ENCODE results near the gene FNDC11. TPM values are rescaled to one million over a fixed set of nuclear protein-coding genes. Genes with fewer than 3 reads are reported as not detected.

FNDC11 gene
- total RNA-seq, 1 experiment from 2014 or later, result 2.5 TPM

DNA sequence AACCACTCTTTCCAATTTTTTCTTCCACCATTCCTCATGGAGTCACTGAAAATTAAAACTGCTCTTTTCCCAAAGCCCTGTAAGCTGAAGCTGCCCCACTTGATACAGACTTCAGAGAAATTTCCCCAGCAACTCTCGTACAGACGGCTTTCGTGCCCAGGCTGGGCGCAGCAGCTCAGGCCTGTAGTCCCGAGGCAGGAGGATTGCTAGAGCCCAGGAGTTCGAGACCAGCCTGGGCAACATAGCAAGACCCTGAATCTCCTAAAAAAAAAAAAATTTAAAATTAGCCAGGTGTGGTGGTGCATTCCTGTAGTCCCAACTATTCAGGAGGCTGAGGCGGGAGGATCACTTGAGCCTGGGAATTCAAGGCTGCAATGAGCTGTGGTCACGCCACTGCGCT is 26.8 kb upstream of the FNDC11 start:
- Histone ChIP-seq H3K27me3 (ENCODE audit: insufficient read depth, low read length) (no peaks in the 10 kb centered on the region), H3K9ac (ENCODE audit: extremely low read depth, insufficient read length, low read length) (no peak overlapping the region), H2BK5ac (ENCODE audit: insufficient read length, low read length) (no peak overlapping the region), H3K23me2 (ENCODE audit: insufficient read length, low read depth, low read length, poor library complexity, severe bottlenecking) (no peaks in the 10 kb centered on the region), H4K20me1 (ENCODE audit: control insufficient read depth, insufficient read depth, insufficient read length) (peaks cover 5% of the 10 kb centered on the region), H2AFZ (ENCODE audit: low read length) (no peak overlapping the region), H2AK5ac (ENCODE audit: insufficient read length, low read length) (no peak overlapping the region), H3K4me2 (ENCODE audit: insufficient read depth, insufficient read length, low read length) (no peak overlapping the region), H2BK120ac (ENCODE audit: low read depth, low read length, poor library complexity, severe bottlenecking) (no peak overlapping the region), H3K56ac (ENCODE audit: insufficient read length, low read depth, low read length) (no peak overlapping the region), H3K4ac (ENCODE audit: low read depth, low read length) (no peak overlapping the region), H4K8ac (replicated peaks; ENCODE audit: insufficient read length, low read depth, low read length) (no peak overlapping the region), H2BK12ac (ENCODE audit: insufficient read length, low read depth, low read length) (no peak overlapping the region), H3K27ac (ENCODE audit: insufficient read length, low read depth, low read length) (no peak overlapping the region), H3K14ac (ENCODE audit: insufficient read depth, low read length) (no peak overlapping the region), H2BK15ac (ENCODE audit: low read depth, low read length) (no peak overlapping the region), H4K91ac (ENCODE audit: insufficient read length, low read depth, low read length) (no peak overlapping the region), H3K4me1 (ENCODE audit: insufficient read depth, low read length) (no peaks in the 10 kb centered on the region), H2BK20ac (ENCODE audit: low read depth, low read length, poor library complexity, severe bottlenecking) (no peak overlapping the region), H3K79me1 (ENCODE audit: insufficient read depth, low read depth, low read length, poor library complexity, severe bottlenecking) (peaks cover 3% of the 10 kb centered on the region), H3K23ac (ENCODE audit: insufficient read length, low read depth, low read length) (no peak overlapping the region), H3K79me2 (ENCODE audit: insufficient read depth, low read length) (no peaks in the 10 kb centered on the region), H3K18ac (ENCODE audit: insufficient read length, low read depth, low read length) (no peak overlapping the region), H4K5ac (ENCODE audit: insufficient read length, low read depth, low read length) (no peak overlapping the region), H3K9me3 (ENCODE audit: control insufficient read depth, low read depth, low read length) (no peaks in the 10 kb centered on the region), H3T11ph (ENCODE audit: low read length) (no peak overlapping the region)
- no peak overlapping the region; a peak in 1 of 7 replicates for H3K27ac Mint-ChIP-seq
- no peak overlapping the region for H3K4me3 Mint-ChIP-seq
- peaks cover 3% of the 10 kb centered on the region for H3K27me3 Mint-ChIP-seq (ENCODE audit: low read depth)
- TF ChIP-seq, protein P1, sequence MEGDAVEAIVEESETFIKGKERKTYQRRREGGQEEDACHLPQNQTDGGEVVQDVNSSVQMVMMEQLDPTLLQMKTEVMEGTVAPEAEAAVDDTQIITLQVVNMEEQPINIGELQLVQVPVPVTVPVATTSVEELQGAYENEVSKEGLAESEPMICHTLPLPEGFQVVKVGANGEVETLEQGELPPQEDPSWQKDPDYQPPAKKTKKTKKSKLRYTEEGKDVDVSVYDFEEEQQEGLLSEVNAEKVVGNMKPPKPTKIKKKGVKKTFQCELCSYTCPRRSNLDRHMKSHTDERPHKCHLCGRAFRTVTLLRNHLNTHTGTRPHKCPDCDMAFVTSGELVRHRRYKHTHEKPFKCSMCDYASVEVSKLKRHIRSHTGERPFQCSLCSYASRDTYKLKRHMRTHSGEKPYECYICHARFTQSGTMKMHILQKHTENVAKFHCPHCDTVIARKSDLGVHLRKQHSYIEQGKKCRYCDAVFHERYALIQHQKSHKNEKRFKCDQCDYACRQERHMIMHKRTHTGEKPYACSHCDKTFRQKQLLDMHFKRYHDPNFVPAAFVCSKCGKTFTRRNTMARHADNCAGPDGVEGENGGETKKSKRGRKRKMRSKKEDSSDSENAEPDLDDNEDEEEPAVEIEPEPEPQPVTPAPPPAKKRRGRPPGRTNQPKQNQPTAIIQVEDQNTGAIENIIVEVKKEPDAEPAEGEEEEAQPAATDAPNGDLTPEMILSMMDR (conservative IDR thresholded peaks at IDR 0.05), result no peak
- WGBS (ENCODE audit: extremely low coverage, insufficient read length, low lambda C conversion rate), result no CpG with 5 or more reads among the region's 9 CpGs
- H3K9me3 Mint-ChIP-seq, result peaks cover 7 to 13% of the 10 kb centered on the region in 2 experiments; a peak in 4 of 5 replicates
- H3K4me1 Mint-ChIP-seq, result peaks cover 2 to 4% of the 10 kb centered on the region in 2 experiments; a peak in 3 of 4 replicates
- DNase-seq, result no peak
- peaks cover 18 to 23% (median 20%) of the 10 kb centered on the region in 3 experiments; a peak in 6 of 7 replicates for H3K36me3 Mint-ChIP-seq (ENCODE audit: insufficient read depth in 1 of 3, low read depth in 3 of 3)
